T-helper 17 cell (primary cell): ENCODE data around the gene PPP1R7. TPM values are rescaled to one million over a fixed set of nuclear protein-coding genes. Genes with fewer than 3 reads are reported as not detected.

ENCODE experiments used
- ATAC-seq: fragments of 150-1000 bp; cut with Tn5 transposase; 2 replicates; pipeline ENCODE4 v1.10.0; 2021; ENCODE audit warnings: mild to moderate bottlenecking, moderate library complexity
- DNase-seq, 3 donors: peaks; one replicate each; pipeline versions ENCODE4 v3.0.0 to v3.0.0-alpha.2; 2020 to 2021
- H3K9me3 ChIP-seq: one replicate; pipeline ENCODE4 v1.7.0; 2013; ENCODE audit warnings: low read length, mild to moderate bottlenecking; ENCODE audit not compliant: control insufficient read depth, poor library complexity, severe bottlenecking
- H3K27ac Mint-ChIP-seq: one replicate; pipeline ENCODE4 v1.8.0; 2022; ENCODE audit warnings: mild to moderate bottlenecking, moderate library complexity, mixed read lengths
- H3K27me3 Mint-ChIP-seq: one replicate; pipeline ENCODE4 v1.8.0; 2022; ENCODE audit warnings: mixed read lengths
- H3K36me3 Mint-ChIP-seq: one replicate; pipeline ENCODE4 v1.8.0; 2022; ENCODE audit warnings: low read depth, mixed read lengths
- H3K4me1 Mint-ChIP-seq: one replicate; pipeline ENCODE4 v1.8.0; 2022; ENCODE audit warnings: mild to moderate bottlenecking, mixed read lengths
- H3K4me3 Mint-ChIP-seq: one replicate; pipeline ENCODE4 v1.8.0; 2022; ENCODE audit warnings: mild to moderate bottlenecking, moderate library complexity, mixed read lengths
- total RNA-seq, 4 donors: library from RNA in 2 of 4; stranded (reverse) in 2 of 4; gene quantifications; one replicate each; pipeline ENCODE4 v1.2.3 and lab custom pipeline; 2022 to 2026

Gene PPP1R7
- total RNA-seq, 2 donors from 2014 or later = 40.0 to 54.8 TPM

- H3K9me3 ChIP-seq = no peaks in the 10 kb centered on the region
- Mint-ChIP-seq H3K27ac (no peak overlapping the region), H3K4me1 (peaks cover 5% of the 10 kb centered on the region), H3K4me3 (no peak overlapping the region), H3K36me3 (peaks cover 5% of the 10 kb centered on the region), H3K27me3 (no peaks in the 10 kb centered on the region)
- DNase-seq = no peak
- no peak for ATAC-seq
Observed at GRCh38 chr2:241137276-241138190, 12.7 kb upstream of the PPP1R7 start.

- Mint-ChIP-seq H3K36me3 (peaks cover 5% of the 10 kb centered on the region), H3K4me3 (no peak overlapping the region), H3K4me1 (peaks cover 5% of the 10 kb centered on the region), H3K27ac (no peak overlapping the region), H3K27me3 (no peaks in the 10 kb centered on the region)
- ATAC-seq (no peak), DNase-seq (no peak)
- no peaks in the 10 kb centered on the region for H3K9me3 ChIP-seq
Observed at GRCh38 chr2:241138471-241138870, 11.8 kb upstream of the PPP1R7 start.

- Mint-ChIP-seq H3K27me3 (no peaks in the 10 kb centered on the region), H3K4me3 (no peak overlapping the region), H3K4me1 (peaks cover 6% of the 10 kb centered on the region), H3K36me3 (peaks cover 3% of the 10 kb centered on the region), H3K27ac (no peak overlapping the region)
- ATAC-seq (no peak), DNase-seq (no peak)
- no peaks in the 10 kb centered on the region for H3K9me3 ChIP-seq
Observed at GRCh38 chr2:241139531-241140444, 10.5 kb upstream of the PPP1R7 start.

GRCh38 chr2:241140445-241140840 lies 9.8 kb upstream of the PPP1R7 start:
- Mint-ChIP-seq H3K27me3 (no peaks in the 10 kb centered on the region), H3K4me1 (peaks cover 6% of the 10 kb centered on the region), H3K27ac (no peak overlapping the region), H3K4me3 (no peak overlapping the region), H3K36me3 (peaks cover 3% of the 10 kb centered on the region)
- H3K9me3 ChIP-seq = no peaks in the 10 kb centered on the region
- no peak for ATAC-seq
- DNase-seq = no peak

DNA sequence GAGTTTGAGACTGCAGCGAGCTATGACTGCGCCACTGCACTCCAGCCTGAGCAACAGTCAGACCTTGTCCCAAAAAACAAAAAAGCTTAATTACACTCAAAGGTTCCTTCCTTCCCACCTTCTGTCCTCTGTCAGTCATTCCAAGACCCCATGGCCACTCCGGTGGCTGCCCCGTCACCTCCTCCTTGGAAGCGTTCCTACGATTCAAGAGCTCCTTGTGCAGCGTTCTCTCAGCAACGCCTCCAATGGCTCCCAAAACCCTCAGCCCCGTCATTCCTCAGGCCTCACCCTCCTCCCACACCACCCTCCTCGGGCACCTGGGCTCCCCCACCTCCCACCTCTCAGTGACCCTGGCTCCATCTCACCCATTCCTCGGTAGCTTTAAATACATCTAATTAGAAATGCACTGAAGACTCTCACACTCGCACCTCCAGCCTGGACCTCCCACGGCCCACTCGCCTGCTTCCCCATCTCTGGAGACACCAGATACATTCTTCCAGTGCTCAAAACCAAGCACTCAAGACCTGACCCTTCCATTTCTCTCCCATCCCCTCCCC lies 9.0 kb upstream of the PPP1R7 start:
- no peaks in the 10 kb centered on the region for H3K27me3 Mint-ChIP-seq
- H3K9me3 ChIP-seq = no peaks in the 10 kb centered on the region
- peak overlapping the region; percentile 79 for H3K27ac Mint-ChIP-seq
- ATAC-seq = no peak
- DNase-seq = no peak
- no peak overlapping the region for H3K4me3 Mint-ChIP-seq
- peaks cover 8% of the 10 kb centered on the region for H3K4me1 Mint-ChIP-seq
- H3K36me3 Mint-ChIP-seq = peaks cover 3% of the 10 kb centered on the region

DNA sequence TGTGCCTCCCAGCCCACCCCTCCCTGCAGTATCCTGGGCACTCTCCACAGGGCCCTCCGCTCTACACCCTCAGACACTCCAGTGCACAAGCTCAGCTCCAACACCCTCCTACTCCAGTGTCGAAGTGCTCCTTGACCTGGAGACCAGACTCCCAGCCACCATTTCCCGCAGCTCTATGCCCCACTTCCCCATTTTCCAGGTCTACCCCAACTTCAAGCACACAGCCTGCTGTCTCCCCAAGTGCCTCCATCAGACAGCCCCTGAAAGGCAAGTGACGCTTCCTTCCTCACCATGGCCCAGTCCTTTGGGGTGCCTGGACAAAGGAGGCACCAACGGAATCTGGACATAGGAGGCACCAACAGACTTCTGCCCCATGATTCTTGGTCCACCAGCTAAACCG lies 8.2 kb upstream of the PPP1R7 start:
- no peaks in the 10 kb centered on the region for H3K9me3 ChIP-seq
- H3K4me1 Mint-ChIP-seq = peaks cover 10% of the 10 kb centered on the region
- H3K27ac Mint-ChIP-seq = peak overlapping the region; percentile 79
- no peaks in the 10 kb centered on the region for H3K27me3 Mint-ChIP-seq
- no peak for ATAC-seq
- H3K36me3 Mint-ChIP-seq = peaks cover 3% of the 10 kb centered on the region
- DNase-seq = no peak
- no peak overlapping the region for H3K4me3 Mint-ChIP-seq

- Mint-ChIP-seq H3K36me3 (peaks cover 3% of the 10 kb centered on the region), H3K27me3 (no peaks in the 10 kb centered on the region), H3K4me1 (peaks cover 10% of the 10 kb centered on the region), H3K4me3 (no peak overlapping the region), H3K27ac (no peak overlapping the region)
- no peaks in the 10 kb centered on the region for H3K9me3 ChIP-seq
- DNase-seq = no peak
- ATAC-seq = no peak
Observed at GRCh38 chr2:241142593-241142992, 7.7 kb upstream of the PPP1R7 start.

DNA sequence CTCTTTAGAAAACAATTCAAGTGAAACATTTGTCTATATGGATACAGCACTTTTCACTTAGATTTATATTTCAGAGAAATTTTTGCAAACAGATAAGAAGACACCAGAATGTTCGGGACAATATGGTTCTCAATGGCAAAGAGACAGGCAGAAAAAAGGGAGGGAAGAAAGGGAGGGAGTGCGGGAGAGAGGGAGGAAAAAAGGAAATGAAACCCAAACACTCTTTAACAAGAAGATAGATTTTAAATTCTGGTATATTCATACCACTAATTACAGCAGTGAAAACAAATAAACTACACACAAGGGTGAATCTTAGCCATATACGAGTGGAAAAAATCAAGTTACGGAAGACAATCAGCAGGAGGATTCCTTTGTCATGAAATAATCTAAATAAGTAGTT lies 4.0 kb upstream of the PPP1R7 start:
- Mint-ChIP-seq H3K4me1 (peaks cover 31% of the 10 kb centered on the region), H3K36me3 (peaks cover 9% of the 10 kb centered on the region), H3K27ac (no peak overlapping the region), H3K4me3 (peak overlapping the region; percentile 5), H3K27me3 (no peaks in the 10 kb centered on the region)
- no peak for DNase-seq
- ATAC-seq = no peak
- H3K9me3 ChIP-seq = no peaks in the 10 kb centered on the region

DNA sequence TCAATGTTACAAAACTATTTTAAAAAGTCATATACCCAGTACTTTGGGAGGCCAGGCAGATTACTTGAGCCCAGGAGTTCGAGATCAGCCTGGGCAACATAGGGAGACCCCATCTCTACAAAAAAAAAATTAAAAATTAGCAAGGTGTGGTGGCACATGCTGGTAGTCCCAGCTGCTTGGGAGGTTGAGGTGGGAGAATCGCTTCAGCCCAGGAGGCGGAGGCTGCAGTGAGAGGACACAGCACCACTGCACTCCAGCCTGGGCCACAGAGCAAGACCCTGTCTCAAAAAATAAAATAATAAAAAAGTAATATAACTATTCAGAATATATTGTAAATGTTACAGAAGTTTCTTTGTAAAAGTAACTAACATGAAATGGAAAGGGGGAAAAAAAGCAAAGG lies 2.9 kb upstream of the PPP1R7 start:
- H3K9me3 ChIP-seq = no peaks in the 10 kb centered on the region
- no peak overlapping the region for H3K27ac Mint-ChIP-seq
- H3K4me1 Mint-ChIP-seq = peaks cover 37% of the 10 kb centered on the region
- no peak for ATAC-seq
- DNase-seq = no peak
- peak overlapping the region; percentile 97 for H3K4me3 Mint-ChIP-seq
- H3K36me3 Mint-ChIP-seq = peaks cover 6% of the 10 kb centered on the region
- H3K27me3 Mint-ChIP-seq = no peaks in the 10 kb centered on the region

DNA sequence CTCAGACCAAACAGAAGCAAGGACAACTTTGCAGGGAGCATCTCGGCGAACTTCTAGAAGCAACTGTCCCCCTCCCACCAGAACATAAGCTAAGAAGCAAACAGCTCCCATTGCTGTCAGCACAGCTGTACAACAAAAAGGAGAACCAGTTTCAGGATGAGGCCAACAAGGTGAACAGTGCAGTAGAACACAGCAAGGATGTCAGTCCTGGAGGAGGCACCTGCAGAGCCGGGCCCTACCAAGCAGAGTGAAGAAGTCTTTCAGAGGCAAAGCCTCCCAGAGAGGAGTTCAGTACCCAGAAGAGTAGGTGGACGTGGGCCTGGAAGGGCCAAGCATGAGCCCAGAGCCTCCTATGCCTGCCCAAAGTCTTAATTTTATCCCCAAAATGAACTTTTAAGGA lies 2.0 kb upstream of the PPP1R7 start:
- peak overlapping the region; percentile 93 for H3K27ac Mint-ChIP-seq
- H3K4me1 Mint-ChIP-seq = peaks cover 39% of the 10 kb centered on the region
- peaks cover 6% of the 10 kb centered on the region for H3K36me3 Mint-ChIP-seq
- H3K9me3 ChIP-seq = no peaks in the 10 kb centered on the region
- no peaks in the 10 kb centered on the region for H3K27me3 Mint-ChIP-seq
- ATAC-seq = no peak
- no peak for DNase-seq
- peak overlapping the region; percentile 97 for H3K4me3 Mint-ChIP-seq

- peaks cover 41% of the 10 kb centered on the region for H3K4me1 Mint-ChIP-seq
- no peaks in the 10 kb centered on the region for H3K9me3 ChIP-seq
- no peaks in the 10 kb centered on the region for H3K27me3 Mint-ChIP-seq
- H3K4me3 Mint-ChIP-seq = peak within 1 kb of the TSS; percentile 100
- peaks cover 6% of the 10 kb centered on the region for H3K36me3 Mint-ChIP-seq
- H3K27ac Mint-ChIP-seq = peak within 1 kb of the TSS; percentile 99
- peak; percentile 83 to 87 (median 84) for DNase-seq
- peak; percentile 82 for ATAC-seq
Observed at GRCh38 chr2:241148891-241149674, 1.2 kb upstream of the PPP1R7 start, which contains the start of gene PASK. TSS of gene PASK (minus strand) at chr2:241149472. CDS start at chr2:241143032, 6,440 bp downstream.

GRCh38 chr2:241149675-241149924 lies 667 bp upstream of the PPP1R7 start:
- Mint-ChIP-seq H3K27me3 (no peaks in the 10 kb centered on the region), H3K4me3 (peak overlapping the region; percentile 100), H3K36me3 (peaks cover 6% of the 10 kb centered on the region), H3K4me1 (peaks cover 41% of the 10 kb centered on the region), H3K27ac (peak overlapping the region; percentile 99)
- DNase-seq (no peak), ATAC-seq (no peak)
- H3K9me3 ChIP-seq = no peaks in the 10 kb centered on the region
